DOHH2 (cell line): ENCODE measurements around the gene PPY.

Experiments
- H3F3A ChIP-seq: fragments of 200-600 bp; sonication (generic), shearing (Covaris generic); 2 replicates; pipeline ENCODE4 v1.6.0; 2016; ENCODE audit warnings: antibody characterized with exemption, mild to moderate bottlenecking; ENCODE audit not compliant: control insufficient read depth, insufficient read depth
- H3K27ac ChIP-seq: fragments of 200-600 bp; sonication (generic); 2 replicates; pipeline ENCODE4 v1.5.1; 2014; ENCODE audit warnings: low read depth, mild to moderate bottlenecking, low read length, moderate library complexity
- H3K27me3 ChIP-seq: fragments of 200-600 bp; sonication (generic); 2 replicates; pipeline ENCODE4 v1.6.1; 2014; ENCODE audit warnings: mild to moderate bottlenecking, low read length, mixed read lengths; ENCODE audit not compliant: control insufficient read depth
- H3K36me3 ChIP-seq: fragments of 200-600 bp; sonication (generic); 2 replicates; pipeline ENCODE4 v1.6.1; 2014; ENCODE audit warnings: mild to moderate bottlenecking, low read length, moderate library complexity, mixed read lengths; ENCODE audit not compliant: control insufficient read depth
- H3K4me1 ChIP-seq: fragments of 200-600 bp; sonication (generic); 2 replicates; pipeline ENCODE4 v1.6.1; 2014; ENCODE audit warnings: mild to moderate bottlenecking, low read length, mixed read lengths; ENCODE audit not compliant: control insufficient read depth
- H3K4me2 ChIP-seq: fragments of 200-600 bp; sonication (generic); 2 replicates; pipeline ENCODE4 v1.6.0; 2014; ENCODE audit warnings: mild to moderate bottlenecking, low read length, moderate library complexity
- H3K4me3 ChIP-seq: fragments of 200-600 bp; sonication (generic); 2 replicates; pipeline ENCODE4 v1.5.1; 2014; ENCODE audit warnings: mild to moderate bottlenecking, low read length, mixed read lengths
- H3K79me2 ChIP-seq: fragments of 200-600 bp; sonication (generic); 2 replicates; pipeline ENCODE4 v1.6.1; 2014; ENCODE audit warnings: mild to moderate bottlenecking, low read length, mixed read lengths; ENCODE audit not compliant: control insufficient read depth
- H3K9me2 ChIP-seq: fragments of 200-600 bp; sonication (generic); replicated peaks from 2 replicates; pipeline ENCODE4 v1.6.1; 2014; ENCODE audit warnings: mild to moderate bottlenecking, low read length, mixed read lengths; ENCODE audit not compliant: control insufficient read depth
- H3K9me3 ChIP-seq: fragments of 200-600 bp; sonication (generic); 2 replicates; pipeline ENCODE4 v1.6.1; 2014; ENCODE audit warnings: antibody characterized with exemption, low read length, mixed read lengths; ENCODE audit not compliant: control insufficient read depth, insufficient read depth
- H4K20me1 ChIP-seq: fragments of 200-600 bp; sonication (generic); 2 replicates; pipeline ENCODE4 v1.6.0; 2014; ENCODE audit warnings: low read depth, mild to moderate bottlenecking, antibody characterized with exemption, low read length, moderate library complexity; ENCODE audit not compliant: control insufficient read depth, insufficient read depth
- CTCF ChIP-seq: fragments of 200-600 bp; sonication (generic); IDR thresholded peaks from one replicate; pipeline ENCODE4 v1.5.1; 2014; ENCODE audit warnings: antibody characterized with exemption, mild to moderate bottlenecking, low read depth, low read length; ENCODE audit not compliant: poor library complexity, severe bottlenecking
- EZH2phosphoT487 ChIP-seq: fragments of 200-600 bp; sonication (generic); IDR thresholded peaks from 2 replicates; pipeline ENCODE4 v1.6.1; 2017; ENCODE audit warnings: borderline replicate concordance, mild to moderate bottlenecking, antibody characterized with exemption, low read length, moderate library complexity, mixed read lengths

Gene PPY

GRCh38 chr17:43951750-43952149 lies 9.5 kb upstream of the PPY start:
- Histone ChIP-seq H3K9me3 (no peaks in the 10 kb centered on the region), H3K27ac (no peak overlapping the region), H3K36me3 (no peaks in the 10 kb centered on the region), H3F3A (no peaks in the 10 kb centered on the region), H3K4me2 (no peak overlapping the region), H3K9me2 (no peaks in the 10 kb centered on the region), H3K4me3 (no peak overlapping the region), H3K27me3 (peaks cover 4% of the 10 kb centered on the region; the same call in 1 of the 2 replicates), H3K4me1 (no peaks in the 10 kb centered on the region), H4K20me1 (no peaks in the 10 kb centered on the region), H3K79me2 (no peaks in the 10 kb centered on the region)
- TF ChIP-seq EZH2phosphoT487: no peak
- TF ChIP-seq CTCF: no peak

GRCh38 chr17:43950554-43950953 lies 8.3 kb upstream of the PPY start:
- H3K27me3 ChIP-seq: peaks cover 4% of the 10 kb centered on the region; the same call in 1 of the 2 replicates
- TF ChIP-seq EZH2phosphoT487 (no peak), CTCF (no peak)

DNA sequence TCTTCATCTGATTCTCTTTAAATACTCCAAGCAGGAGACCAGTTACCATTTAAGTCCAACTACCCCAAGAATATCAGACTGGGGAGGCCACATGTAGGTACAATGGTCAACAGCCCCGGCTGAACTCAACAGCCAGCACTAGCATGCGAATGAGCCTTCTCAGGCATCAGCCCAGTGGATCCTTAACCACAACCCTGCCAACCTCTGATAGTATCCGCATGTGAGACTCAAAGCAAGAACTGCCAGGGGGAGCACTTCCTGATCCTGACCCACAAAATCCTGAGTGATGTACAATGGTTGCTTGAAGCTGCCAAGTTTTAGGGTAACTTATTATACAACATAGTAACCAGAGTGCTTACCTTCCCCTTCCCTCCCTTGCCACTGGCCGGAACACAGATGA lies 7.5 kb upstream of the PPY start:
- Histone ChIP-seq H3K79me2 (no peaks in the 10 kb centered on the region), H3K9me3 (no peaks in the 10 kb centered on the region), H4K20me1 (no peaks in the 10 kb centered on the region), H3K36me3 (no peaks in the 10 kb centered on the region), H3K27me3 (peaks cover 4% of the 10 kb centered on the region; the same call in 1 of the 2 replicates), H3K4me2 (no peak overlapping the region), H3K4me1 (no peaks in the 10 kb centered on the region), H3K27ac (no peak overlapping the region), H3K4me3 (no peak overlapping the region), H3F3A (no peaks in the 10 kb centered on the region), H3K9me2 (no peaks in the 10 kb centered on the region)
- TF ChIP-seq EZH2phosphoT487 (no peak), CTCF (no peak)

More at GRCh38 chr17:43950554-43950953, 8.3 kb upstream of the PPY start:
- Histone ChIP-seq H3K9me3 (no peaks in the 10 kb centered on the region), H3K27ac (no peak overlapping the region), H3K79me2 (no peaks in the 10 kb centered on the region), H3K9me2 (no peaks in the 10 kb centered on the region), H3K4me3 (no peak overlapping the region), H3F3A (no peaks in the 10 kb centered on the region), H3K36me3 (no peaks in the 10 kb centered on the region), H3K4me2 (no peak overlapping the region), H4K20me1 (no peaks in the 10 kb centered on the region), H3K4me1 (no peaks in the 10 kb centered on the region)
